Measurements from ENCODE around the gene PRKAA2. TPM values are rescaled to one million over a fixed set of nuclear protein-coding genes. Genes with fewer than 3 reads are reported as not detected.

Gene PRKAA2
- total and polyA plus RNA-seq, 2 of the 4 experiments (the other 2 are of a cell fraction), result 0.72 to 1.4 TPM

GRCh38 chr1:56648546-56648945 lies 3.4 kb downstream of the PRKAA2 start:
- Histone ChIP-seq H2AK5ac (ENCODE audit: low read depth, low read length) (no peak overlapping the region), H2BK5ac (ENCODE audit: low read depth, low read length, poor library complexity, severe bottlenecking) (no peak overlapping the region), H3K4ac (ENCODE audit: low read depth, low read length) (no peak overlapping the region), H4K91ac (ENCODE audit: insufficient read depth, low read depth, low read length) (no peak overlapping the region), H2AFZ (replicated peaks; ENCODE audit: low read length, poor library complexity) (no peak overlapping the region), H4K20me1 (ENCODE audit: insufficient read depth, low read length) (no peaks in the 10 kb centered on the region), H3K14ac (replicated peaks; ENCODE audit: low read depth, low read length) (no peak overlapping the region), H2AK9ac (replicated peaks; ENCODE audit: low read depth, low read length, poor library complexity) (no peak overlapping the region), H2BK15ac (ENCODE audit: low read depth, low read length) (no peak overlapping the region), H3K4me2 (ENCODE audit: low read depth, low read length) (no peak overlapping the region), H3K4me1 (ENCODE audit: control insufficient read depth, insufficient read depth, low read length) (peaks cover 2% of the 10 kb centered on the region; the same call in 1 of the 2 replicates), H3K27me3 (ENCODE audit: control insufficient read depth, insufficient read depth, low read length) (no peaks in the 10 kb centered on the region), H4K5ac (ENCODE audit: low read depth, low read length) (no peak overlapping the region), H3K9ac (ENCODE audit: low read depth, low read length) (no peak overlapping the region), H3K18ac (ENCODE audit: low read depth, low read length) (no peak overlapping the region), H3K56ac (ENCODE audit: extremely low read depth, insufficient read depth, low read length) (no peak overlapping the region), H3K9me1 (ENCODE audit: insufficient read depth, low read length) (no peaks in the 10 kb centered on the region), H3K4me3 (ENCODE audit: insufficient read depth, low read depth, low read length) (no peak overlapping the region), H2BK120ac (ENCODE audit: low read depth, low read length) (no peak overlapping the region), H2BK20ac (ENCODE audit: low read depth, low read length) (no peak overlapping the region), H3K27ac (ENCODE audit: insufficient read depth, low read length) (no peak overlapping the region), H3K23ac (ENCODE audit: low read depth, low read length) (no peak overlapping the region), H3K36me3 (ENCODE audit: control insufficient read depth, insufficient read depth, low read length) (no peaks in the 10 kb centered on the region), H3K9me3 (ENCODE audit: control insufficient read depth, insufficient read depth, low read length) (no peaks in the 10 kb centered on the region), H4K8ac (ENCODE audit: low read depth in 2 of 2, low read length in 2 of 2) (no peak overlapping the region), H3K79me1 (ENCODE audit: low read depth in 1 of 2, low read length in 2 of 2) (peaks cover 0 to 6% of the 10 kb centered on the region in 2 experiments; a peak in 2 of 4 replicates)
- in situ Hi-C loops (cut with MboI; ENCODE audit: low sequenced_read_pairs) (no loop called here), intact Hi-C loops (cut with micrococcal nuclease) (loop anchor here (5.0 kb wide), 1 partner anchor 159 kb away; no protein-coding TSS in a partner anchor), dilution Hi-C loops (cut with HindIII; ENCODE audit: low sequenced_read_pairs, unreplicated experiment) (no loop called here)
- ATAC-seq (ENCODE audit: low read depth), result no peak
- TF ChIP-seq BHLHE40 (IDR thresholded peaks at IDR 0.05; ENCODE audit: low read depth, low read length), result no peak
- no peak for DNase-seq
- CTCF ChIA-PET, result no interaction called here
- WGBS, 2 experiments (ENCODE audit: extremely low coverage in 2 of 2, insufficient read length in 1 of 2), result no CpG with 5 or more reads among the region's 4 CpGs
- BruUV-seq (replicated peaks), result no TSS peak
- POLR2A ChIA-PET (ENCODE audit: unreplicated experiment), result no interaction called here

Data from IMR-90 (cell line).